ENCODE measurements around the gene TMC3. TPM values are rescaled to one million over a fixed set of nuclear protein-coding genes. Genes with fewer than 3 reads are reported as not detected.

Gene TMC3
- total and polyA plus RNA-seq, 4 donors: 0.02 to 0.13 TPM; not detected in 2

DNA sequence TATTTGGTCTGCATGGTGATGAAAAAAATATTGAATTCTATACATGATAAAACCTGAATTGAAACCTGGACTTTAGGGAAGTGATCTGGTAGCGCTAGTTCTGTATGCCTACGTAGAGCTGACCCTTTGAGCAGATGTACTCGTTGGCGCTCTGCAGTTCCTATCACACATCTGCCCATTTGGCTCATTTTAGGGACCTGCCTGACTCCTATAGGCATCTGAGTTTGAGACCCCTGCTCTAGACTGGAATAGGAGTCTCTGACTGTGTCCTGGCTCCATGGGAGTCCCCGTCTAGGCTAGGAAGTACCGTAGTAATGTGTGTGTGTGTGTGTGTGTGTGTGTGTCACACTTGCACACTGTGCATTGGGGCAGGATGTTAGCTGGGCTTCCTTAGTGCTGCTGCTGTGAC lies 71.3 kb downstream of the TMC3 start:
- H3K9ac ChIP-seq (ENCODE audit: low read depth in 1 of 2, low read length in 2 of 2): no peak overlapping the region
- no peak overlapping the region for H3K4me3 ChIP-seq (ENCODE audit: low read depth in 1 of 3, low read length in 3 of 3)
- 85% methylated on average over 6 of the region's 6 CpGs for WGBS
- no peaks in the 10 kb centered on the region for H3K9me3 ChIP-seq (ENCODE audit: control insufficient read depth in 4 of 4, low read length in 3 of 4)
- H3K36me3 ChIP-seq (ENCODE audit: control insufficient read depth in 4 of 4, insufficient read depth in 3 of 4, low read depth in 1 of 4, low read length in 3 of 4): peaks cover 0 to 14% (median 9%) of the 10 kb centered on the region in 4 donors
- H3K27ac ChIP-seq (ENCODE audit: low read depth in 1 of 2, low read length in 2 of 2): peak overlapping the region in 1 of 2 donors; percentile 32
- no peak for TF ChIP-seq FOXA2 (IDR thresholded peaks at IDR 0.05)
- TF ChIP-seq YY1 (IDR thresholded peaks at IDR 0.05): no peak
- TF ChIP-seq, protein P1, sequence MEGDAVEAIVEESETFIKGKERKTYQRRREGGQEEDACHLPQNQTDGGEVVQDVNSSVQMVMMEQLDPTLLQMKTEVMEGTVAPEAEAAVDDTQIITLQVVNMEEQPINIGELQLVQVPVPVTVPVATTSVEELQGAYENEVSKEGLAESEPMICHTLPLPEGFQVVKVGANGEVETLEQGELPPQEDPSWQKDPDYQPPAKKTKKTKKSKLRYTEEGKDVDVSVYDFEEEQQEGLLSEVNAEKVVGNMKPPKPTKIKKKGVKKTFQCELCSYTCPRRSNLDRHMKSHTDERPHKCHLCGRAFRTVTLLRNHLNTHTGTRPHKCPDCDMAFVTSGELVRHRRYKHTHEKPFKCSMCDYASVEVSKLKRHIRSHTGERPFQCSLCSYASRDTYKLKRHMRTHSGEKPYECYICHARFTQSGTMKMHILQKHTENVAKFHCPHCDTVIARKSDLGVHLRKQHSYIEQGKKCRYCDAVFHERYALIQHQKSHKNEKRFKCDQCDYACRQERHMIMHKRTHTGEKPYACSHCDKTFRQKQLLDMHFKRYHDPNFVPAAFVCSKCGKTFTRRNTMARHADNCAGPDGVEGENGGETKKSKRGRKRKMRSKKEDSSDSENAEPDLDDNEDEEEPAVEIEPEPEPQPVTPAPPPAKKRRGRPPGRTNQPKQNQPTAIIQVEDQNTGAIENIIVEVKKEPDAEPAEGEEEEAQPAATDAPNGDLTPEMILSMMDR (IDR thresholded peaks at IDR 0.05; ENCODE audit: low read depth, low read length, missing input control): no peak
- TF ChIP-seq NR2F2 (IDR thresholded peaks at IDR 0.05): no peak
- TF ChIP-seq FOXA1 (IDR thresholded peaks at IDR 0.05): no peak
- TF ChIP-seq SP1 (IDR thresholded peaks at IDR 0.05): no peak
- TF ChIP-seq GABPA (IDR thresholded peaks at IDR 0.05 in 1 of 2, conservative IDR thresholded peaks at IDR 0.05 in 1 of 2): no peak
- TF ChIP-seq RAD21 (IDR thresholded peaks at IDR 0.05): no peak
- no peak for TF ChIP-seq EGR1 (IDR thresholded peaks at IDR 0.05; ENCODE audit: low read depth in 2 of 2)
- TF ChIP-seq, protein P2, sequence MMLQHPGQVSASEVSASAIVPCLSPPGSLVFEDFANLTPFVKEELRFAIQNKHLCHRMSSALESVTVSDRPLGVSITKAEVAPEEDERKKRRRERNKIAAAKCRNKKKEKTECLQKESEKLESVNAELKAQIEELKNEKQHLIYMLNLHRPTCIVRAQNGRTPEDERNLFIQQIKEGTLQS (IDR thresholded peaks at IDR 0.05): no peak
- TF ChIP-seq RXRA (IDR thresholded peaks at IDR 0.05): no peak
- no peak for TF ChIP-seq HNF4A (conservative IDR thresholded peaks at IDR 0.05)
- H3K27me3 ChIP-seq (ENCODE audit: control insufficient read depth in 4 of 4, insufficient read depth in 4 of 4, low read length in 3 of 4): no peaks in the 10 kb centered on the region
- DNase-seq (ENCODE audit: low spot score): no peak
- peaks cover 5 to 24% (median 16%) of the 10 kb centered on the region in 4 donors for H3K4me1 ChIP-seq (ENCODE audit: control insufficient read depth in 4 of 4, insufficient read depth in 4 of 4, low read length in 3 of 4)

DNA sequence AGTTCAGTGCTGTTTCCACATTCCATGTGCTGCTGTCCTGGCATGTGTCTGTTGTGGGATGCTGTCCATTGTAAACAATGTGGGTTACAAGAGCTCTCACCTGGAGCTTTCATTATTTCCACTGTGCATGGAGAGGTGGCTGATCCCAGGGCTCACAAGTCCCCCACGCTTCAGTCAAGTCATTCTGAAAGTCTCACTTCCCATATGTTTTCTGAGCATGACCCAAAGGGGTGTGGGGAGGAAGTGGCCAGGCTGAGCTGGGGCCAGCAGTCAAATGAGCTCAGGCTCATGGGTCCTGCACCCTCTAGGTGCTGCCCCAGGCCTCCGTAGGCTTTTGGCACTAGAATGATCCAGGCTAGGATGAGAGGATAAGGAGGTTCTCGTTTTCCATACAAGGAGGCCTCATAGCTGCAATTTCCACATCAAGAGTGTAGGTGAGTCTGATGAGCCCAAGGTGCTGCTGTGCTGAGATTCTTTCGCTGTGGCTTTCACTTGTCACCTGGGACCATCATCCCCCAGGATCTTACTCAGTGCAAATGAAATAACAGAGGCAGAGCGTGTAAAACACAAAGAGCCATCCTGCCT lies 72.1 kb downstream of the TMC3 start:
- no peak overlapping the region for H3K9ac ChIP-seq (ENCODE audit: low read depth in 1 of 2, low read length in 2 of 2)
- peaks cover 5 to 24% (median 16%) of the 10 kb centered on the region in 4 donors for H3K4me1 ChIP-seq (ENCODE audit: control insufficient read depth in 4 of 4, insufficient read depth in 4 of 4, low read length in 3 of 4)
- WGBS: 77% methylated on average over 5 of the region's 5 CpGs
- peaks cover 0 to 9% (median 5%) of the 10 kb centered on the region in 4 donors for H3K36me3 ChIP-seq (ENCODE audit: control insufficient read depth in 4 of 4, insufficient read depth in 3 of 4, low read depth in 1 of 4, low read length in 3 of 4)
- TF ChIP-seq JUND (IDR thresholded peaks at IDR 0.05) (peak; percentile 47 to 62), HNF4A (conservative IDR thresholded peaks at IDR 0.05) (peak in 1 of 2 donors; percentile 43), EGR1 (IDR thresholded peaks at IDR 0.05; ENCODE audit: low read depth in 2 of 2) (no peak), RXRA (IDR thresholded peaks at IDR 0.05) (peak; percentile 42 to 68), GABPA (IDR thresholded peaks at IDR 0.05 in 1 of 2, conservative IDR thresholded peaks at IDR 0.05 in 1 of 2) (no peak), HNF4G (IDR thresholded peaks at IDR 0.05) (no peak), FOXA2 (IDR thresholded peaks at IDR 0.05) (peak; percentile 64), NR2F2 (IDR thresholded peaks at IDR 0.05) (no peak), TAF1 (conservative IDR thresholded peaks at IDR 0.05) (no peak), FOXA1 (IDR thresholded peaks at IDR 0.05) (peak; percentile 41), SP1 (IDR thresholded peaks at IDR 0.05) (peak; percentile 14), RAD21 (IDR thresholded peaks at IDR 0.05) (no peak), YY1 (IDR thresholded peaks at IDR 0.05) (peak; percentile 25)
- TF ChIP-seq, protein P3, sequence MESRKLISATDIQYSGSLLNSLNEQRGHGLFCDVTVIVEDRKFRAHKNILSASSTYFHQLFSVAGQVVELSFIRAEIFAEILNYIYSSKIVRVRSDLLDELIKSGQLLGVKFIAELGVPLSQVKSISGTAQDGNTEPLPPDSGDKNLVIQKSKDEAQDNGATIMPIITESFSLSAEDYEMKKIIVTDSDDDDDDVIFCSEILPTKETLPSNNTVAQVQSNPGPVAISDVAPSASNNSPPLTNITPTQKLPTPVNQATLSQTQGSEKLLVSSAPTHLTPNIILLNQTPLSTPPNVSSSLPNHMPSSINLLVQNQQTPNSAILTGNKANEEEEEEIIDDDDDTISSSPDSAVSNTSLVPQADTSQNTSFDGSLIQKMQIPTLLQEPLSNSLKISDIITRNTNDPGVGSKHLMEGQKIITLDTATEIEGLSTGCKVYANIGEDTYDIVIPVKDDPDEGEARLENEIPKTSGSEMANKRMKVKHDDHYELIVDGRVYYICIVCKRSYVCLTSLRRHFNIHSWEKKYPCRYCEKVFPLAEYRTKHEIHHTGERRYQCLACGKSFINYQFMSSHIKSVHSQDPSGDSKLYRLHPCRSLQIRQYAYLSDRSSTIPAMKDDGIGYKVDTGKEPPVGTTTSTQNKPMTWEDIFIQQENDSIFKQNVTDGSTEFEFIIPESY (IDR thresholded peaks at IDR 0.05): no peak
- TF ChIP-seq, protein P1 (IDR thresholded peaks at IDR 0.05; ENCODE audit: low read depth, low read length, missing input control): no peak
- TF ChIP-seq, protein P4, sequence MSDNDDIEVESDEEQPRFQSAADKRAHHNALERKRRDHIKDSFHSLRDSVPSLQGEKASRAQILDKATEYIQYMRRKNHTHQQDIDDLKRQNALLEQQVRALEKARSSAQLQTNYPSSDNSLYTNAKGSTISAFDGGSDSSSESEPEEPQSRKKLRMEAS (IDR thresholded peaks at IDR 0.05): peak; percentile 82
- TF ChIP-seq, protein P2 (IDR thresholded peaks at IDR 0.05): no peak
- TF ChIP-seq, protein P5, sequence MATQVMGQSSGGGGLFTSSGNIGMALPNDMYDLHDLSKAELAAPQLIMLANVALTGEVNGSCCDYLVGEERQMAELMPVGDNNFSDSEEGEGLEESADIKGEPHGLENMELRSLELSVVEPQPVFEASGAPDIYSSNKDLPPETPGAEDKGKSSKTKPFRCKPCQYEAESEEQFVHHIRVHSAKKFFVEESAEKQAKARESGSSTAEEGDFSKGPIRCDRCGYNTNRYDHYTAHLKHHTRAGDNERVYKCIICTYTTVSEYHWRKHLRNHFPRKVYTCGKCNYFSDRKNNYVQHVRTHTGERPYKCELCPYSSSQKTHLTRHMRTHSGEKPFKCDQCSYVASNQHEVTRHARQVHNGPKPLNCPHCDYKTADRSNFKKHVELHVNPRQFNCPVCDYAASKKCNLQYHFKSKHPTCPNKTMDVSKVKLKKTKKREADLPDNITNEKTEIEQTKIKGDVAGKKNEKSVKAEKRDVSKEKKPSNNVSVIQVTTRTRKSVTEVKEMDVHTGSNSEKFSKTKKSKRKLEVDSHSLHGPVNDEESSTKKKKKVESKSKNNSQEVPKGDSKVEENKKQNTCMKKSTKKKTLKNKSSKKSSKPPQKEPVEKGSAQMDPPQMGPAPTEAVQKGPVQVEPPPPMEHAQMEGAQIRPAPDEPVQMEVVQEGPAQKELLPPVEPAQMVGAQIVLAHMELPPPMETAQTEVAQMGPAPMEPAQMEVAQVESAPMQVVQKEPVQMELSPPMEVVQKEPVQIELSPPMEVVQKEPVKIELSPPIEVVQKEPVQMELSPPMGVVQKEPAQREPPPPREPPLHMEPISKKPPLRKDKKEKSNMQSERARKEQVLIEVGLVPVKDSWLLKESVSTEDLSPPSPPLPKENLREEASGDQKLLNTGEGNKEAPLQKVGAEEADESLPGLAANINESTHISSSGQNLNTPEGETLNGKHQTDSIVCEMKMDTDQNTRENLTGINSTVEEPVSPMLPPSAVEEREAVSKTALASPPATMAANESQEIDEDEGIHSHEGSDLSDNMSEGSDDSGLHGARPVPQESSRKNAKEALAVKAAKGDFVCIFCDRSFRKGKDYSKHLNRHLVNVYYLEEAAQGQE (IDR thresholded peaks at IDR 0.05): peak; percentile 98
- DNase-seq (ENCODE audit: low spot score): no peak
- peak overlapping the region; percentile 7 to 37 for H3K27ac ChIP-seq (ENCODE audit: low read depth in 1 of 2, low read length in 2 of 2)
- H3K9me3 ChIP-seq (ENCODE audit: control insufficient read depth in 4 of 4, low read length in 3 of 4): no peaks in the 10 kb centered on the region
- H3K4me3 ChIP-seq (ENCODE audit: low read depth in 1 of 3, low read length in 3 of 3): no peak overlapping the region
- H3K27me3 ChIP-seq (ENCODE audit: control insufficient read depth in 4 of 4, insufficient read depth in 4 of 4, low read length in 3 of 4): no peaks in the 10 kb centered on the region
